A549 (cell line): Measurements from ENCODE around the gene IL33.

ENCODE experiments used
- CBX8 ChIP-seq: fragments of 200-600 bp; sonication (generic); IDR thresholded peaks from 2 replicates; pipeline ENCODE4 v1.6.1; 2016
- TF ChIP-seq, protein P1 (sequence below): fragments of >200 bp; sonication (Bioruptor Twin); formaldehyde crosslinking; IDR thresholded peaks from 3 replicates; pipeline ENCODE4 v1.5.1; 2016

DNA sequence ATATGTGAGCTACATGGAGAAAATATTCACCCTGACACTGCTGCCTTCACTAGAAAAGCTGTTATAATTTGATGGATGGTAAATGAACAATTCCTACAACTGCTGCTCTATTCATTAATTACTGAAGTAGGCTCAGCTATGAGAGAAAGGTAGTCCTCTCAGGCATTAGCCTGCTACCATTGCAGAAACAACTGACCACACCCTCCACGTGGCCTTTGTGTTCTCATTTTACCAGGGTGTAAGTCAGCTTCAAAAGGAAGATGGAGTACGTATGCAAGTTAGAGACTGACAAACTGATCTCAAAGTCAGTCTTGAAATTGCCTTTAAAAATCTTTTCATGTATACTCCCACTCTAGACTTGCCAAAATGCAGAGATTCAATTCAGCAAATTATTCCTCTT is 86.3 kb downstream of the IL33 start:
- TF ChIP-seq CBX8 = no peak
- TF ChIP-seq, protein P1, sequence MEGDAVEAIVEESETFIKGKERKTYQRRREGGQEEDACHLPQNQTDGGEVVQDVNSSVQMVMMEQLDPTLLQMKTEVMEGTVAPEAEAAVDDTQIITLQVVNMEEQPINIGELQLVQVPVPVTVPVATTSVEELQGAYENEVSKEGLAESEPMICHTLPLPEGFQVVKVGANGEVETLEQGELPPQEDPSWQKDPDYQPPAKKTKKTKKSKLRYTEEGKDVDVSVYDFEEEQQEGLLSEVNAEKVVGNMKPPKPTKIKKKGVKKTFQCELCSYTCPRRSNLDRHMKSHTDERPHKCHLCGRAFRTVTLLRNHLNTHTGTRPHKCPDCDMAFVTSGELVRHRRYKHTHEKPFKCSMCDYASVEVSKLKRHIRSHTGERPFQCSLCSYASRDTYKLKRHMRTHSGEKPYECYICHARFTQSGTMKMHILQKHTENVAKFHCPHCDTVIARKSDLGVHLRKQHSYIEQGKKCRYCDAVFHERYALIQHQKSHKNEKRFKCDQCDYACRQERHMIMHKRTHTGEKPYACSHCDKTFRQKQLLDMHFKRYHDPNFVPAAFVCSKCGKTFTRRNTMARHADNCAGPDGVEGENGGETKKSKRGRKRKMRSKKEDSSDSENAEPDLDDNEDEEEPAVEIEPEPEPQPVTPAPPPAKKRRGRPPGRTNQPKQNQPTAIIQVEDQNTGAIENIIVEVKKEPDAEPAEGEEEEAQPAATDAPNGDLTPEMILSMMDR = no peak
